ENCODE measurements around the gene WDFY2.
"Not testable (repeated sequence)": the region's sequence is repeated elsewhere in the genome, so short reads cannot be mapped to it uniquely, and the experiment has no call there.

WDFY2 gene

DNA sequence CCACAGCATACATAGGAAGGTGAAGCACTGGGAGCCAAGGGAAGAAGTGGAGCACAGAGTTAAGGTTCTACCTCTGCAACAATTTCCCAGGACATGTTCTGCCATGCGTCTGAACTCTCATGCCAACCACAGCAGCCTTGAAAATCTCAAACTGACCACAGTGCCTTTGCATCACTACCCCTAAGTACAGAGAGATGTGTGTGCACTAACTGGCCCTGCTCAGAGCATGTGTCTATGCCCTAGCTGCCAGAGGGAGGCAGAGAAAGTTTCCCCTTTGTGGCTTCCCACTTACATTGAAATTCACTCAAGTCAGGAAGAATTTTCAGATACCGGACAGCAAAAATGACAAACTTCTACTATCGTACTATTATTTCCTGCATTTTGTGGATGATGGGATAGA, 26.8 kb upstream of the WDFY2 start:
- Mint-ChIP-seq H3K36me3 (no peaks in the 10 kb centered on the region), H3K27me3 (no peaks in the 10 kb centered on the region), H3K27ac (no peak overlapping the region), H3K9me3 (no peaks in the 10 kb centered on the region), H3K4me3 (no peak overlapping the region), H3K4me1 (peaks cover 9% of the 10 kb centered on the region)

GRCh38 chr13:51557875-51558612, 26.2 kb upstream of the WDFY2 start:
- H3K4me3 Mint-ChIP-seq: no peak overlapping the region
- H3K36me3 Mint-ChIP-seq: no peaks in the 10 kb centered on the region
- H3K27me3 Mint-ChIP-seq: no peaks in the 10 kb centered on the region
- H3K4me1 Mint-ChIP-seq: peaks cover 9% of the 10 kb centered on the region
- H3K9me3 Mint-ChIP-seq: no peaks in the 10 kb centered on the region
- H3K27ac Mint-ChIP-seq: no peak overlapping the region

- H3K27me3 Mint-ChIP-seq: no peaks in the 10 kb centered on the region
- no peaks in the 10 kb centered on the region for H3K36me3 Mint-ChIP-seq
- H3K4me3 Mint-ChIP-seq: no peak overlapping the region
- no peaks in the 10 kb centered on the region for H3K9me3 Mint-ChIP-seq
- no peak overlapping the region for H3K27ac Mint-ChIP-seq
- peaks cover 9% of the 10 kb centered on the region for H3K4me1 Mint-ChIP-seq
Measured at GRCh38 chr13:51559946-51560735, 24.1 kb upstream of the WDFY2 start.

- Mint-ChIP-seq H3K4me1 (peaks cover 9% of the 10 kb centered on the region), H3K27me3 (no peaks in the 10 kb centered on the region), H3K4me3 (no peak overlapping the region), H3K9me3 (no peaks in the 10 kb centered on the region), H3K36me3 (no peaks in the 10 kb centered on the region), H3K27ac (no peak overlapping the region)
Measured at GRCh38 chr13:51562011-51562671, 22.1 kb upstream of the WDFY2 start.

DNA sequence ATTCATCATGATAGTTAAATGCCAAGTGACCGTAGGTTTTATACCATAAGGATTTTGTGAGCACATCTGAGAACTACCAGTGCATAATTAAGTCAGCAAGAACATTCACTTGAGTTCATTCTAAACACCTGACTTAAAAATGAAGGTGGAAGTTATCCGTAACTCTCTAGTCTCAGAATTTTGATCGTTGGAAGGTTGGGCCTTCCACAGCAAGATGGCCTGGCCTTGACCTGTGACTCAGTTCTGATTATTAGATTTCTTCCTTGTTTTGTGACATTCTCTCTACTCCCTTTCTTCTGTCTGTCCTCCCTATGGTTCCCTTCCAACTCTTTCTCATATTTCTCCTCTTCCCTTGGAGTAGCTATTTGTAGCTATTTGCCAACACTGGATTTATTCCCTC, 20.0 kb upstream of the WDFY2 start:
- Mint-ChIP-seq H3K36me3 (peaks cover 1% of the 10 kb centered on the region), H3K27me3 (no peaks in the 10 kb centered on the region), H3K9me3 (no peaks in the 10 kb centered on the region), H3K4me1 (peaks cover 9% of the 10 kb centered on the region), H3K4me3 (no peak overlapping the region), H3K27ac (no peak overlapping the region)

- H3K36me3 Mint-ChIP-seq: peaks cover 1% of the 10 kb centered on the region
- H3K4me3 Mint-ChIP-seq: no peak overlapping the region
- H3K27me3 Mint-ChIP-seq: no peaks in the 10 kb centered on the region
- no peaks in the 10 kb centered on the region for H3K9me3 Mint-ChIP-seq
- H3K4me1 Mint-ChIP-seq: peaks cover 9% of the 10 kb centered on the region
- no peak overlapping the region for H3K27ac Mint-ChIP-seq
Measured at GRCh38 chr13:51564671-51565070, 19.6 kb upstream of the WDFY2 start.

GRCh38 chr13:51569001-51569400, 15.3 kb upstream of the WDFY2 start:
- not testable (repeated sequence) for H3K27me3 Mint-ChIP-seq, H3K4me1 Mint-ChIP-seq, H3K9me3 Mint-ChIP-seq, H3K27ac Mint-ChIP-seq, H3K4me3 Mint-ChIP-seq, H3K36me3 Mint-ChIP-seq

DNA sequence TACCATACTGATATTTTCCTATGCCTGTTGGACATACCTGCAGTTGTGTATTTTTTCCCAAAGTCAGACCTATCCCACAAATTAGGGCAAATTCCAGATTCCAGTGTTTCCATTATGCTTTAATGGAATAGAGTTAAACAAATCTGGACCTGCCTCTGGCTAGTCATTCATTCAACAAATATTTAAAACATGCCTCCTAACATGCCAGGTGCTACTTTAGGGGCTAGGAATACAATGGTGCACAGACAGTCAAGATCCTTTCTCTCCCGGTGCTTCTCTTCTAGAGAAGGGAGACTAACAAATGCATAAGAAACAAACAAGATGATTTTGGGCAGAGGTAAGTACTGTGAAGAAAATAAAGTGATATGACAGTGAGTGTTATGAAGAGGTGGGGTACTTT, 7.5 kb upstream of the WDFY2 start:
- no peak overlapping the region for H3K27ac Mint-ChIP-seq
- no peaks in the 10 kb centered on the region for H3K4me1 Mint-ChIP-seq
- H3K36me3 Mint-ChIP-seq: no peaks in the 10 kb centered on the region
- no peak overlapping the region for H3K4me3 Mint-ChIP-seq
- no peaks in the 10 kb centered on the region for H3K27me3 Mint-ChIP-seq
- H3K9me3 Mint-ChIP-seq: no peaks in the 10 kb centered on the region

GRCh38 chr13:51577690-51578089, 6.6 kb upstream of the WDFY2 start:
- Mint-ChIP-seq H3K9me3 (no peaks in the 10 kb centered on the region), H3K27me3 (no peaks in the 10 kb centered on the region), H3K27ac (no peak overlapping the region), H3K4me3 (no peak overlapping the region), H3K4me1 (no peaks in the 10 kb centered on the region), H3K36me3 (no peaks in the 10 kb centered on the region)

DNA sequence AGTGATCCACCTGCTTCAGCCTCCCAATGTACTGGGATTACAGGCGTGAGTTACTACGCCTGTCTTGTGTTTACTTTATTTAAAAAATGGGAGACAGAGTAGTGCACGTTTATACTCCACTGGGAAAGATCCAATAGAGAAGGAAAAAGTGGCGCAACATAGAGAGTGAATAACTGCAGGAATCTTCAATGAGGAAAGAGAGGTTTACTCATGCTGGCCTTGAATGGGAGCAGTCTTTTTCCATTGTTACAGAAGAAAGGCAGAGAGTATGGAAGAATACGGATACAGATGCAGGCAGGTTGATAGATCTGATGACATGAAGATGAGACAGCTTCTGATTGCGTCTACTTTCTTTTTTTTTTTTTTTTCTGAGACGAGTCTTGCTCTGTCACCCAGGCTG, 4.6 kb upstream of the WDFY2 start:
- H3K4me1 Mint-ChIP-seq: no peaks in the 10 kb centered on the region
- H3K4me3 Mint-ChIP-seq: no peak overlapping the region
- H3K27ac Mint-ChIP-seq: no peak overlapping the region
- H3K36me3 Mint-ChIP-seq: no peaks in the 10 kb centered on the region
- no peaks in the 10 kb centered on the region for H3K27me3 Mint-ChIP-seq
- H3K9me3 Mint-ChIP-seq: no peaks in the 10 kb centered on the region

DNA sequence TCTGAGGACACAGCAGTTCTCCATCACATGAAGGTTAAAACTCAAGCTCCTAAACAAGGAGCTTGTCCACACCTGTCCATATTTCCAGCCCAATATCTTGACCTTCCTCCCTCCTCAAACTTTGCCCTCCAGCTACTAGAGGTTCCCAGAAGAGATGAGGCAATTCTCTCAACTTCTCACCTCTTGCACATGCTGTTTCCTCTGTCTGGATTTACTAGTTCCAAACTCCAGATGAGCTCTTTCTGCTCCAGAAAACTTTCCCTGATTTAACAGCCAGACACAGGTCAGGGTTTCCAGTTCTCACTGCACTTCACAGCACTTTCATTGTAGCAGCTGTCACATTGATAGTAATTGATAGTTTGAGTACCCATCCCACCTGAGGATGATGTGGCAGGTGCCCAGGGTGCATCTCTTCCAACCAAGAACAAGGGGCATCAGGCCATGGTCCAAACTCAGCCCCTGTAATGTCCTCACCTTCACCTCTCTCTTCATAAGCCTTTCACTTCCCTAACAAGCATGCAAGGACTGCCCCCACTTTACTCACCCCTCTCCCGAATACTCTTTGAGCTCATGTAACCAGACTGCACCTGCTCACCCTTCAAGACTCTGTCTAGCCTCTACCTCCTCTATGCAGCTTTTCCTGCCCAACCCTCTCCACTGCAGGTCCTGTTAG, 3.0 kb upstream of the WDFY2 start:
- Mint-ChIP-seq H3K4me1 (peaks cover 10% of the 10 kb centered on the region), H3K27me3 (no peaks in the 10 kb centered on the region), H3K9me3 (no peaks in the 10 kb centered on the region), H3K4me3 (no peak overlapping the region), H3K27ac (no peak overlapping the region), H3K36me3 (no peaks in the 10 kb centered on the region)

DNA sequence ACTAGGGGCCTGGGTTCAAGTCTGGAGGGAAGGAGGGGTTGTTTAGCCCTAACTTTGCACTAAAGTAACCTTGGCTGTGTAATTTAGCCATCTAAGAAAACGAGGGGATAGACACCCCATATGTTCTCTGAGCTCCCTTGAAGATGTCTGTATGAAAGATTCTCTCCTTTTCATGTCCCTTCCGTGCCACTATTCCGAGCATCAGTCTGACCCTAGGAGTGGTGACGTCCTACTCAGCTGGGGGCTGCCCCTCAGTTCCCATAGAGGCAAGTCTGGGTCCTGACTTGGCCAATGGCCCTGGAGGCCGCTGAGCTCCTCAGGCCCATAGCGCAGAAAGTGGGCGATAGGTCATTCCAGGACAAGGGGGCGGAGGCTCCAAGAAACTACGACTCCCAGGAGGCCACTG, 790 bp upstream of the WDFY2 start:
- peak overlapping the region; percentile 94 for H3K27ac Mint-ChIP-seq
- peaks cover 26% of the 10 kb centered on the region for H3K4me1 Mint-ChIP-seq
- no peaks in the 10 kb centered on the region for H3K27me3 Mint-ChIP-seq
- H3K36me3 Mint-ChIP-seq: no peaks in the 10 kb centered on the region
- no peaks in the 10 kb centered on the region for H3K9me3 Mint-ChIP-seq
- H3K4me3 Mint-ChIP-seq: peak overlapping the region; percentile 91

- peak overlapping the region; percentile 91 for H3K4me3 Mint-ChIP-seq
- no peaks in the 10 kb centered on the region for H3K36me3 Mint-ChIP-seq
- H3K9me3 Mint-ChIP-seq: no peaks in the 10 kb centered on the region
- H3K4me1 Mint-ChIP-seq: peaks cover 40% of the 10 kb centered on the region
- no peaks in the 10 kb centered on the region for H3K27me3 Mint-ChIP-seq
- H3K27ac Mint-ChIP-seq: peak overlapping the region; percentile 72
Measured at GRCh38 chr13:51584731-51585672, 740 bp downstream of the WDFY2 start.

DNA sequence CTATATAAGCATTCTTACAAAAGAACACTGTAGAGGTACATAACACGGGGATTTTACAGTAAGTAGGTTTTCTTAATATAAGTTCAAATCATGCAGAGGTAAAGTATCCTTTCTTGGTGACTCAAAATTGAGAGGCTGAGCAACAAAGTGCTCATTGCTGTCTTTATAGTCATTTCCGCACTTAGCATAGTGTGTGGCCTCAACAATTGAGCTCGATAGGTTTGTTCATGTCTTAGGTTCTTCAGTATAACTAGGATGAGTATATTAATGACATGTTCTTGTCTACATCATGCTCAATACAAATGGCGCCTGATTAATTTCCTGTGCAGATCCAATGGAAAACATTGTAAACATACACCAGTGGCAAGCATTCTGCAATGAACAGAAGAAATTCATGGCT, 1.4 kb downstream of the WDFY2 start:
- no peaks in the 10 kb centered on the region for H3K36me3 Mint-ChIP-seq
- H3K27ac Mint-ChIP-seq: peak overlapping the region; percentile 72
- H3K4me3 Mint-ChIP-seq: peak overlapping the region; percentile 91
- no peaks in the 10 kb centered on the region for H3K9me3 Mint-ChIP-seq
- H3K27me3 Mint-ChIP-seq: no peaks in the 10 kb centered on the region
- peaks cover 46% of the 10 kb centered on the region for H3K4me1 Mint-ChIP-seq

- Mint-ChIP-seq H3K4me1 (peaks cover 46% of the 10 kb centered on the region), H3K36me3 (no peaks in the 10 kb centered on the region), H3K27me3 (no peaks in the 10 kb centered on the region), H3K27ac (peak overlapping the region; percentile 19), H3K4me3 (no peak overlapping the region), H3K9me3 (no peaks in the 10 kb centered on the region)
Measured at GRCh38 chr13:51587372-51587771, 3.1 kb downstream of the WDFY2 start.

All from activated naive CD4-positive, alpha-beta T cell treated with anti-CD3 and anti-CD28 coated beads, Interleukin-2, amount 50 U/mL, for 24 hours (primary cell).